Glutamatergic neuron (in vitro differentiated cells): ENCODE measurements around the gene DNAJC6. TPM values are rescaled to one million over a fixed set of nuclear protein-coding genes. Genes with fewer than 3 reads are reported as not detected.
A peak's percentile ranks its signal among the peaks of the same experiment; 100 is the strongest.

Experiments used
- DNase-seq: peaks from one replicate; pipeline ENCODE4 v3.0.0; 2022
- H3K27ac Mint-ChIP-seq: one replicate; pipeline ENCODE4 v1.8.0; 2020; ENCODE audit warnings: mild to moderate bottlenecking, mixed read lengths, inconsistent platforms; ENCODE audit not compliant: unreplicated experiment
- H3K27me3 Mint-ChIP-seq: one replicate; pipeline ENCODE4 v1.8.0; 2020; ENCODE audit warnings: mild to moderate bottlenecking, moderate library complexity, mixed read lengths, inconsistent platforms; ENCODE audit not compliant: unreplicated experiment
- H3K36me3 Mint-ChIP-seq: one replicate; pipeline ENCODE4 v1.8.0; 2020; ENCODE audit warnings: mild to moderate bottlenecking, mixed read lengths, inconsistent platforms; ENCODE audit not compliant: unreplicated experiment
- H3K4me1 Mint-ChIP-seq: one replicate; pipeline ENCODE4 v1.8.0; 2020; ENCODE audit warnings: mild to moderate bottlenecking, low read depth, mixed read lengths, inconsistent platforms; ENCODE audit not compliant: unreplicated experiment
- H3K4me3 Mint-ChIP-seq: one replicate; pipeline ENCODE4 v1.8.0; 2020; ENCODE audit warnings: mild to moderate bottlenecking, mixed read lengths, inconsistent platforms; ENCODE audit not compliant: unreplicated experiment
- H3K9me3 Mint-ChIP-seq: one replicate; pipeline ENCODE4 v1.8.0; 2020; ENCODE audit warnings: mild to moderate bottlenecking, moderate library complexity, mixed read lengths, inconsistent platforms; ENCODE audit not compliant: unreplicated experiment
- total RNA-seq: library from RNA; stranded (reverse); fragmentation: NEBNext Ultra II Directional; extraction: Animal tissue kit (Norgen Biotek cat#: 25700); gene quantifications from one replicate; pipeline ENCODE4 v1.2.1, GENCODE V29; 2021; ENCODE audit not compliant: unreplicated experiment
- TF ChIP-seq, protein P1 (sequence below): fragments of 200-600 bp; sonication (generic); IDR thresholded peaks from one replicate; pipeline ENCODE4 v1.5.0; 2021; ENCODE audit not compliant: partially characterized antibody, unreplicated experiment

DNAJC6 gene
- total RNA-seq, 1 donor from 2014 or later = 54.6 TPM

- H3K4me3 Mint-ChIP-seq = no peak overlapping the region
- H3K27ac Mint-ChIP-seq = no peak overlapping the region
Observed at GRCh38 chr1:65414538-65414937, 105.2 kb downstream of the DNAJC6 start.

DNA sequence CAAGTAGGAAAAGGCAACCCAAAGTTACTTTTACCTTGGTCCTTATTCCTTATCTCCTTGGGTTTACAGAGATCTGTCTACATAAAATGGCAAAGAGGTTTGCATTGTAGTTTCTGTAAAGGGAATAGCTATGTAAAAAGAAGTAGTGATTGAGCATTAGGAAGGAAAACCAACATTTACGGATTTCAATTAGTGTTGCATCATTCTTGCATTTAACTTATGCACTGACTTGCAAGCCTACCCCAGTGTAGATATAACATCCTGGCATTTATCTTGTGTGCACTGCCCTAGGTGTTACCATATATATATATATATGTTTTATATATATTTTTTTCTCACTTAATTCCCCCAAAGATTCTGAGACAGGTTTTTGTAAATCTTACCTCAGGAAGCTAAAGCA is 107.4 kb downstream of the DNAJC6 start:
- no peak for DNase-seq
- no peaks in the 10 kb centered on the region for H3K36me3 Mint-ChIP-seq
- TF ChIP-seq, protein P1, sequence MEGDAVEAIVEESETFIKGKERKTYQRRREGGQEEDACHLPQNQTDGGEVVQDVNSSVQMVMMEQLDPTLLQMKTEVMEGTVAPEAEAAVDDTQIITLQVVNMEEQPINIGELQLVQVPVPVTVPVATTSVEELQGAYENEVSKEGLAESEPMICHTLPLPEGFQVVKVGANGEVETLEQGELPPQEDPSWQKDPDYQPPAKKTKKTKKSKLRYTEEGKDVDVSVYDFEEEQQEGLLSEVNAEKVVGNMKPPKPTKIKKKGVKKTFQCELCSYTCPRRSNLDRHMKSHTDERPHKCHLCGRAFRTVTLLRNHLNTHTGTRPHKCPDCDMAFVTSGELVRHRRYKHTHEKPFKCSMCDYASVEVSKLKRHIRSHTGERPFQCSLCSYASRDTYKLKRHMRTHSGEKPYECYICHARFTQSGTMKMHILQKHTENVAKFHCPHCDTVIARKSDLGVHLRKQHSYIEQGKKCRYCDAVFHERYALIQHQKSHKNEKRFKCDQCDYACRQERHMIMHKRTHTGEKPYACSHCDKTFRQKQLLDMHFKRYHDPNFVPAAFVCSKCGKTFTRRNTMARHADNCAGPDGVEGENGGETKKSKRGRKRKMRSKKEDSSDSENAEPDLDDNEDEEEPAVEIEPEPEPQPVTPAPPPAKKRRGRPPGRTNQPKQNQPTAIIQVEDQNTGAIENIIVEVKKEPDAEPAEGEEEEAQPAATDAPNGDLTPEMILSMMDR = no peak

More at GRCh38 chr1:65414538-65414937, 105.2 kb downstream of the DNAJC6 start:
- no peaks in the 10 kb centered on the region for H3K27me3 Mint-ChIP-seq
- TF ChIP-seq, protein P1 = no peak
- H3K4me1 Mint-ChIP-seq = peaks cover 3% of the 10 kb centered on the region
- peaks cover 1% of the 10 kb centered on the region for H3K9me3 Mint-ChIP-seq
- no peak for DNase-seq
- H3K36me3 Mint-ChIP-seq = peaks cover 3% of the 10 kb centered on the region

GRCh38 chr1:65417729-65418128 is 108.4 kb downstream of the DNAJC6 start:
- Mint-ChIP-seq H3K27ac (no peak overlapping the region), H3K27me3 (peaks cover 3% of the 10 kb centered on the region)

More for the DNA sequence above, 107.4 kb downstream of the DNAJC6 start:
- H3K27ac Mint-ChIP-seq = no peak overlapping the region
- H3K9me3 Mint-ChIP-seq = peaks cover 8% of the 10 kb centered on the region
- H3K27me3 Mint-ChIP-seq = peaks cover 3% of the 10 kb centered on the region
- H3K4me1 Mint-ChIP-seq = peaks cover 4% of the 10 kb centered on the region
- H3K4me3 Mint-ChIP-seq = no peak overlapping the region

GRCh38 chr1:65418522-65419185 is 109.3 kb downstream of the DNAJC6 start:
- no peak for DNase-seq
- Mint-ChIP-seq H3K9me3 (peaks cover 8% of the 10 kb centered on the region), H3K4me3 (peak overlapping the region; percentile 95), H3K36me3 (no peaks in the 10 kb centered on the region), H3K27me3 (peaks cover 3% of the 10 kb centered on the region), H3K4me1 (peaks cover 4% of the 10 kb centered on the region), H3K27ac (no peak overlapping the region)
- TF ChIP-seq, protein P1 = no peak

More at GRCh38 chr1:65417729-65418128, 108.4 kb downstream of the DNAJC6 start:
- Mint-ChIP-seq H3K4me1 (peaks cover 4% of the 10 kb centered on the region), H3K4me3 (no peak overlapping the region), H3K9me3 (peaks cover 8% of the 10 kb centered on the region), H3K36me3 (no peaks in the 10 kb centered on the region)
- DNase-seq = no peak
- TF ChIP-seq, protein P1 = no peak
